T47D (cell line): ENCODE results near the gene WDR90.

Experiments
- DNase-seq, 2 experiments: peaks; one replicate each; pipeline versions ENCODE4 v3.0.0 to v3.0.0-alpha.2; 2011 to 2012; ENCODE audit warnings: low read depth in 1 of 2, low spot score in 1 of 2
- JUND ChIP-seq: IDR thresholded peaks from 2 replicates; pipeline ENCODE4 v1.6.1; 2012; ENCODE audit warnings: low read depth
- in situ Hi-C: cut with HindIII; loops from 2 replicates; pipeline ENCODE4 v1.10.0; 2016; ENCODE audit warnings: low sequenced_read_pairs, low pct_unique_long_range_greater_than_20kb

The WDR90 gene

GRCh38 chr16:646679-647172 lies 2.4 kb upstream of the WDR90 start:
- in situ Hi-C loops = no loop called here
- no peak for DNase-seq
- TF ChIP-seq JUND = no peak

- in situ Hi-C loops = no loop called here
- no peak for DNase-seq
- TF ChIP-seq JUND = no peak
Observed at GRCh38 chr16:647173-647902, 1.8 kb upstream of the WDR90 start.

- TF ChIP-seq JUND = no peak
- in situ Hi-C loops = no loop called here
- DNase-seq = no peak
Observed at GRCh38 chr16:648071-648780, 939 bp upstream of the WDR90 start.

- DNase-seq = no peak
- in situ Hi-C loops = no loop called here
- TF ChIP-seq JUND = no peak
Observed at GRCh38 chr16:649631-650030, 466 bp downstream of the WDR90 start.

GRCh38 chr16:651844-652243 lies 2.7 kb downstream of the WDR90 start:
- DNase-seq = no peak
- no peak for TF ChIP-seq JUND
- in situ Hi-C loops = no loop called here

GRCh38 chr16:652454-653305 lies 3.5 kb downstream of the WDR90 start:
- in situ Hi-C loops = no loop called here
- no peak for TF ChIP-seq JUND
- DNase-seq = no peak

- in situ Hi-C loops = no loop called here
- no peak for TF ChIP-seq JUND
- DNase-seq = no peak
Observed at GRCh38 chr16:654034-654433, 4.9 kb downstream of the WDR90 start.

GRCh38 chr16:657487-657886 lies 8.3 kb downstream of the WDR90 start:
- TF ChIP-seq JUND = no peak
- DNase-seq = no peak
- in situ Hi-C loops = no loop called here

GRCh38 chr16:658679-659571 lies 9.8 kb downstream of the WDR90 start:
- TF ChIP-seq JUND = no peak
- in situ Hi-C loops = no loop called here
- no peak for DNase-seq

GRCh38 chr16:659618-660017 lies 10.5 kb downstream of the WDR90 start:
- no peak for DNase-seq
- in situ Hi-C loops = no loop called here
- no peak for TF ChIP-seq JUND

- no peak for DNase-seq
- in situ Hi-C loops = no loop called here
Observed at GRCh38 chr16:660132-660458, 10.9 kb downstream of the WDR90 start.

More at GRCh38 chr16:660132-660458, 10.9 kb downstream of the WDR90 start:
- TF ChIP-seq JUND = no peak
